DMS 273 (cell line): ENCODE measurements around the gene SEPTIN10.

Source experiments
- DNase-seq: peaks from one replicate; lab custom pipeline; 2025; ENCODE audit not compliant: unreplicated experiment; lab: John Stamatoyannopoulos, UW

Gene SEPTIN10

GRCh38 chr2:109500910-109501309 is 112.9 kb downstream of the SEPTIN10 start:
- no peak for DNase-seq

GRCh38 chr2:109499566-109499965 is 114.2 kb downstream of the SEPTIN10 start:
- DNase-seq = no peak

- DNase-seq = no peak
Measured at GRCh38 chr2:109498906-109499305, 114.9 kb downstream of the SEPTIN10 start.

- peak; percentile 83 for DNase-seq
Measured at GRCh38 chr2:109497911-109498870, 115.6 kb downstream of the SEPTIN10 start.

GRCh38 chr2:109497463-109497862 is 116.3 kb downstream of the SEPTIN10 start:
- no peak for DNase-seq

- no peak for DNase-seq
Measured at GRCh38 chr2:109494351-109494750, 119.4 kb downstream of the SEPTIN10 start.

- DNase-seq = no peak
Measured at GRCh38 chr2:109493176-109493935, 120.4 kb downstream of the SEPTIN10 start.
